Colon (tissue), 2 donors: ENCODE measurements around the gene ASTN2.

Experiments
- FAIRE-seq: peaks from 2 replicates; lab custom pipeline; 2012; peaks lifted over from hg19 to GRCh38; lab: Jason Lieb, UNC
- donor health status: control.
- donor health status: control.

ASTN2 gene, protein sequence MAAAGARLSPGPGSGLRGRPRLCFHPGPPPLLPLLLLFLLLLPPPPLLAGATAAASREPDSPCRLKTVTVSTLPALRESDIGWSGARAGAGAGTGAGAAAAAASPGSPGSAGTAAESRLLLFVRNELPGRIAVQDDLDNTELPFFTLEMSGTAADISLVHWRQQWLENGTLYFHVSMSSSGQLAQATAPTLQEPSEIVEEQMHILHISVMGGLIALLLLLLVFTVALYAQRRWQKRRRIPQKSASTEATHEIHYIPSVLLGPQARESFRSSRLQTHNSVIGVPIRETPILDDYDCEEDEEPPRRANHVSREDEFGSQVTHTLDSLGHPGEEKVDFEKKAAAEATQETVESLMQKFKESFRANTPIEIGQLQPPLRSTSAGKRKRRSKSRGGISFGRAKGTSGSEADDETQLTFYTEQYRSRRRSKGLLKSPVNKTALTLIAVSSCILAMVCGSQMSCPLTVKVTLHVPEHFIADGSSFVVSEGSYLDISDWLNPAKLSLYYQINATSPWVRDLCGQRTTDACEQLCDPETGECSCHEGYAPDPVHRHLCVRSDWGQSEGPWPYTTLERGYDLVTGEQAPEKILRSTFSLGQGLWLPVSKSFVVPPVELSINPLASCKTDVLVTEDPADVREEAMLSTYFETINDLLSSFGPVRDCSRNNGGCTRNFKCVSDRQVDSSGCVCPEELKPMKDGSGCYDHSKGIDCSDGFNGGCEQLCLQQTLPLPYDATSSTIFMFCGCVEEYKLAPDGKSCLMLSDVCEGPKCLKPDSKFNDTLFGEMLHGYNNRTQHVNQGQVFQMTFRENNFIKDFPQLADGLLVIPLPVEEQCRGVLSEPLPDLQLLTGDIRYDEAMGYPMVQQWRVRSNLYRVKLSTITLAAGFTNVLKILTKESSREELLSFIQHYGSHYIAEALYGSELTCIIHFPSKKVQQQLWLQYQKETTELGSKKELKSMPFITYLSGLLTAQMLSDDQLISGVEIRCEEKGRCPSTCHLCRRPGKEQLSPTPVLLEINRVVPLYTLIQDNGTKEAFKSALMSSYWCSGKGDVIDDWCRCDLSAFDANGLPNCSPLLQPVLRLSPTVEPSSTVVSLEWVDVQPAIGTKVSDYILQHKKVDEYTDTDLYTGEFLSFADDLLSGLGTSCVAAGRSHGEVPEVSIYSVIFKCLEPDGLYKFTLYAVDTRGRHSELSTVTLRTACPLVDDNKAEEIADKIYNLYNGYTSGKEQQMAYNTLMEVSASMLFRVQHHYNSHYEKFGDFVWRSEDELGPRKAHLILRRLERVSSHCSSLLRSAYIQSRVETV (N-terminal part only)

DNA sequence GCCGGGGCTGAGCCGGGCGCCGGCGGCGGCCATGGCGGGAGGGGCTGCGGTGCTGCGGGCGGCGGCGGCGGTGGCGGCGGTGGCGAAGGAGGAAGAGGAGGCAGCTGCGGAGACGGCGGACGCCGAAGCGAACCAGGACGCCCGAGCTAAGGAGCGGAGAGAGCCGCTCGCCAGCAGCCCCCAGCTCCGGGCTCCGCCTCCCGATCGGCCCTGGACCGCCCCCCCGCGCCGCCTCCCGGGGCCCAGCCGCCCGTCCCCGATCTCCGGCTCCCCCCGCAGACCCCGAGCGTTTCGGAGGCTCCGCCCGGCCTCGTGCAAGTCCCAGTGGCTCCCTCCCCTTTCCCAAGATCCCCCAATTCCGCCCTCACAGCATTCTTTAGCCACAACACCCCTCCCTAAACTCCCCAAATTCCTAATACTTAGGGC lies at the start of gene ASTN2:
Gene ASTN2 (minus strand): TSS at position 152 of the 426 bp plus-strand sequence. CDS start 119 bp downstream, at position 33.
- no peak for FAIRE-seq

DNA sequence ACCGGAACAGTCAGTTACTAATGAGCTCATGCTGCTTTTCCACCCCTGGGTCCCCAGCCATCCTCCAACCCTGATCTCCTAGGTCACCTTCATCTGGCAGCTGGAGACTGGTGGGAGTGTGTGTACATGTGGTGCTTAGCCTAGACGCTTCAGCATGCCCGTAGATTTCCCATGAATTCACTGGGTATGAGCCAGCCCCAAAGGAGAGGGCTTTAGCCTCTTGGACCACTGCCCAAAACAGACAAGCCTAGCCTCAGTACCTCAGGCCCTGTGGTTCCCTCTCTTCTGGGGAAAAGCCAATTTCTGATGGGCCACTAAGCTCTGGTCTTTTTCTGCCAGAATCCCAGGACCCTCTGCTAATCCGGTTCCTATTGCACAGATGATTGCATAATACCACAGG lies 48.0 kb upstream of the ASTN2 start:
- no peak for FAIRE-seq

DNA sequence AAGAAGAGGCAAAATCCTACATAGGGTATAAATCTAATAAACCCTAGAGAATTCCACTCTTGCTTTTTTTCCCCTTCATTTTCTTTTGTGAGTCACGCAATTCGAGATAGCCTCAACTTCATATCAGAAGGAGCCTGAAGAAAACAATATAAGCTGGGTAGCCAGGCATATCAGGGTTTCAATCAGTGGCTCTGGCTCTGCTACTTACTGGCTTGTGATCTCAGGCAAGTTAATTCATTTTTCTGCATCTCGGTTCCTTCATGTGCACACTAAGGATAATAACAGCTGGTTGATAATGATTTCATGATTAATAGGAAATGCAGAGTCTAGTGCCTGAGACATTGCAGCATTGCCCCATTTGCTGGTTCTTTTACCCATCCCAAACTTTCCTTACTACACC lies 46.5 kb upstream of the ASTN2 start:
- no peak for FAIRE-seq

DNA sequence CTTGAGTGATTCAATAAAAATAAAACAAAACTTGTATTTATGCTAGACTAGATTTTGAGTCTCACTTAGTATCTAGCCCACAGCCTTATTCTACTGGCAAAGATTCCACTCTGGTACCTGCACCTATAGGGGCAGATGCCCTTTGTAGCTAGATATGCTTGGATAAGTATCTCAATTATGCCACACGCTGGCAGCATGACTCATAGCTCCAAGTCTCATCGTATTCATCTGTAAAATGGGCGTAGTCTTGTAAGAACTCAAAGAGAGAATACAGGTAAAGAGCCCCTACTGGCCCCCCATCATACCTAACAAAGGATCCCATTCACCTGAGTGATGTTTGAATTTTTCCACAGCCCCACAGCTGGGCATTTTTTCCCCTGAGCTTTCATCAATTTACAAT lies 45.9 kb upstream of the ASTN2 start:
- no peak for FAIRE-seq

DNA sequence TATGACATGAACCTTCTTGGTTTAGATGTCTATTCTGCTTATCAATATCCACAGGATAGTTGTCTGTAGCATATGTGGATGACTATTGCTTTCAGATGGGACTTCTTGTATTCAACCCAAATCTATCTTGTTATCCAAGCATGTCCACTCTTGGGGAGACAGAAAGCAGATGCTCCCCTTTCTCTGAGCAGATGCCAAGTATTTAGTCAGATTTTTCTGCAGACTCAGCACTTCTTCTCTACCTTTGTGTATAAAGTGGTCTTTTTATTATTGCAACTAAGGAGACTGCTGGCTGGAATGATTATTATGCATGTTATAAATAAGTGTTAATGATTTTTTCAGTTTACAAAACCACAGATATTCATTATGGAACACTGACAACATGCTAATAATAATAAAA lies 45.1 kb upstream of the ASTN2 start:
- no peak for FAIRE-seq

DNA sequence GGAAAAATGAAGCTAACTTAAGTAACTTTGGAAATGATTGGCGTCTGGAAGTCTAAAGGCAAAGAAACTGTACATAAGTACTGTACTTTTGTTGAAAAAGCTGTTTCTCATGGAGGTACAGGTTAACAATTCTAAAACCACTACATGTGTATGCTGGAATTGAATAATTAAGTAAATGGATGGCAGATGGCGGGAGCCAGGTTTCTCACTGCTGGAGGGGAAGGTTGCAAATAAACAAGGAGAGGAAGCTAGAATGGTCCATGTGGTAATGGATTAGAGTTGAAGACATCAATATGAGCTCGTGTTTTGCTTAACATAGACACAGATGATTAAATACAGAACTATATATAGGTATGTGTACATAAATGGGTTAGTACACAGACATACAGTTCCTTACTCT lies 43.2 kb upstream of the ASTN2 start:
- no peak for FAIRE-seq

DNA sequence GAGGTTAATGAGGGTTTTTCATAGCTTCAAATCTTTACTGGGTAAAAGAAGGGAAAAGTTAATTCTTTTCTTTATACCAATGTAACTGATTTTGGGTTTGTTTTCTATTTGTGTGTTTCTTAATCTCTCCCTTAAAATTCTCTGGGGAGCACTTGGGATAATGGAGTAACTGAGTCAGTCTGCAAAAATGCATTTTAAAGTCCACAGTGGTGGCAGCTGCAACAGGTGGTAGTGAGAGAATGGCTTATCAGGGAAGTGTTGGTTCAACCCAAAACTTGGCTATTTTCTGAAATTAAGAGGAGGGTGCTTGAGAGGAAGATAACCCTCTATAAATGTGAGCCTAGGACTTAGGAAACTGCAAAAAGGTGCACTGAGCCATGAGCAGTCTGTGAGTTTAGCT lies 39.9 kb upstream of the ASTN2 start:
- FAIRE-seq, result no peak

DNA sequence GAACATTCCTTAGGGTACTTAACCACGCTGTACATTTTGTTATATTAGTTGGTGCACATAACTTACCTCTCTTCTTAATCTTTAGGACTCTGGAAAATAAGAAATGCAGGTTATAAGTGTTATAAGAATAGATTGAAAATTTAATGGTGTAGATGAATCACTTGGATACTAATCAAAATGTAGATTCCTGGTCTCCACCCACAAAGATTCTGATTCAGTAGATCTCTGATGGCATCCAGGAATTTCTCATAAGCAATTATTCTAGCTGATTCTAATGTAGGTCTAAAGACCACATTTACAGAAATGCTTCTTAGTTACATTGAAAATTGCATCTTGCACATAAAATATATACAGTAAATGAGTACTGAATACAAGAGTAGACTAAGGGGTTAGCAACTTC lies 38.9 kb upstream of the ASTN2 start:
- FAIRE-seq, result no peak

DNA sequence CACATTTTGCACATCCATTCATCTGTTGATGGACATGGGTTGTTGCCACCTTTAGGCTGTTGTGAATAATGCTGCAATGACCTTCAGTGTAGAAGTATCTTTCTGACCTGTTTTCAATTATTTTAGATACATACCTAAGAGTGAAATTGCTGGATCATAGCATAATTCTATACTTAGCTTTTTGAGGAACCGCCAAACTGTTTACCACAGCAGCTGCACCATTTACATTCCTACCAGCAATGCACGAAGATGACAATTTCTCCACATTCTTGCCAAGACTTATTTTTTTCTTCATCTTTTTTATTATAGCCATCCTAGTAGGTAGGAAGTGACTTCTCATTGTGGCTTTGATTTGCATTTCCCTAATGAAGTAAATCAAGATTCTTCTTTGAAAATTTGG lies 36.5 kb upstream of the ASTN2 start:
- no peak for FAIRE-seq

DNA sequence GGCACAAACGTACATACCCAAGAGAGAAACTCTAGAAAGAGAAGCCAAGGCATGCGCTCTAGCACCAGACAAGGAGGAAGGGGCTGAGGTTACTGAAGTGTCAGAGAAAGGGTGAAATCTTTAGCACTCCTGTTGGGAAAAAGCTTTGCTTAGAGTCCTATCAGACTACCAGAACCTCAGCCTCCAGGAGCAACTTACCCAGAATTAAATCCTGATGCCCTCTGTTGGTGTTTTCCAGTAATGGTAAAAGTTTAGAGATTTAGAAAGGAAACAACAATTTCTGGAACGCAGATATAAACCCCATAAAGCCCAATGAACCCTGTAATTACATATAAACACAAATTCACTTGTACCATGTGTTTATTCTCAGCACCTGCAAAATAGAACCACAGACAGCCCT lies 33.2 kb upstream of the ASTN2 start:
- FAIRE-seq, result no peak

DNA sequence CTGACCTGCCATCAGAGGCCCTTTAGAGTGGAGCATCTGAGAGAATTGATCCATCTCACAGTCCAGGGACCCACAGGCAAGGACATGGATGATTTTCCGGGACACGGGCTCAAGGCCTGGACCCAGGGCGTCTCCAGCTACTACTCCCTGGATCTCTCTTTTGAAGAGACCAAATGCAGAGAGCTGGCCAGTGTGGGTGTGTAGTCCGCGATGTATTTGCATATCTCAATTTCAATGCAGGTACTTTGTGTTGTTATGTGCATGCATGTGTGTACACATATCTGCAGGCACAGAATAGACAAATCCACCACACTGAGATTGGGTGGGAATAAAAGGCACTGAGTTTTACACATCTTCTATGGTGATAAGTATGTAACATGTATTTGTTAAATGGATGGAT lies 30.8 kb upstream of the ASTN2 start:
- no peak for FAIRE-seq

DNA sequence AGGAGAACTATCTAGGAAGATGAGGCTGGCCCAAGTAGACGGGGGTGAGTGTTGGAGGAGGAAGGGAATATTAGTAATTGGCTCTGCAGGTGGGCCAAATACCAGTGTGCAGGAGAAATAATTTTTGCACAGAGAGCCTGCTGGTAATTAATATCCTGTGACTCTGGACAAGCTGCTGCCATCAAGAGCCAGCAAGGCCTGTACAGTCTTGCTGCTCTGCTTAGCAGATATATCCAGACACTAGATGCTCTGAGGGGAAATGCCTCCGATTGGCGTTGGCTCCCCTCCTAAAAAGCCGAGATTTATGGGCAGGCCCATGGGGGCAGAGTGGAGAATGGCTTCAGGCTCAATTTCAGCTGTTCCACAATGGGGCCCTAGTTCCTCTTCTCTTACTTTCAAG lies 29.6 kb upstream of the ASTN2 start:
- no peak for FAIRE-seq

DNA sequence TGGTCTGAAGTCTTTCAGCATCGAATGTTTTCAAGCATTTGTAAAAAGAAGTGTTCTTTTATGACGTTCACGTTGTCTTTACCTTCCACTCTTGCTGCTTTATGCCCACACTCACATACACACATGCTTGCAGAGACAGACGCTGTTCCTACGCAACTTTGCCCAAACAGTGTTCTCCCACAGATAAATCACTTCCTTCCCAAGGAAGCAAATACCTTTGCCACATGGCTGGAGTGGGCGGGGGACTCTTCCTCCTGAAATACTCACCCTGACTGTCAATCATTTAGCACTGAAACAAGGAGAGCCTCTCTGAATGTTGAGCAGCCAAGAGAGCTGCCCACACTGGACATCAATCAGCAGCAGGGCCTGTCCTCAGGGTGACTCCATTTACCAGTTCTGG lies 22.4 kb upstream of the ASTN2 start:
- no peak for FAIRE-seq

DNA sequence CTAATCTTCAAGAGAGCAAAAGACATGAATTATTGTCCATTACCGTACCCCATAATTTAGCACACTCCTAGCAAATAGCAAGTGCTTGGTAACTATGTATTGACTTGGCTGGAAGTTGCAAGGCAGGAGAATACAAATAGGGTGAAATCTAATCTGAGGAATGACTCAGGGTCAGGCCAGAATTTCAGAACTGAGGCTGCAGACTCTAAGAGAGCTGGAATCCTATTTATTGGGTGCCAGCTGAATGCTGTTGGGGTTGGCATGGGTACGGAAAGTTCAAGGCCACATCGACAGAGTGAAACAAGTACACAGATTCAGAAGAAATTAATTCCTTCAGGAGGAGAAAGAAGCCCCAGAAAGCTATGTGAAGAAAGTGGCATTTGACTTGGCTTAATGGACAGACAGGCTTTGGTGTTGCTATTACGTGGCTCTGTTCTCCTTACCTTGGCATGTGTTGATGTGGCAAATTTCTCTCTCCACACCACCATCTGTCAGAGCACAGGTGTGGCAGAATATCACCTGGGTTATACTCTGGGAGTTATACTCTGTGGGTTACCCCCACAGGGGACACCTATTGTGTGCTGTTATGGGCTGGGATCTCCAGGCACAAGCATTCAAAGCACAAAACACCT lies 20.9 kb upstream of the ASTN2 start:
- no peak for FAIRE-seq

DNA sequence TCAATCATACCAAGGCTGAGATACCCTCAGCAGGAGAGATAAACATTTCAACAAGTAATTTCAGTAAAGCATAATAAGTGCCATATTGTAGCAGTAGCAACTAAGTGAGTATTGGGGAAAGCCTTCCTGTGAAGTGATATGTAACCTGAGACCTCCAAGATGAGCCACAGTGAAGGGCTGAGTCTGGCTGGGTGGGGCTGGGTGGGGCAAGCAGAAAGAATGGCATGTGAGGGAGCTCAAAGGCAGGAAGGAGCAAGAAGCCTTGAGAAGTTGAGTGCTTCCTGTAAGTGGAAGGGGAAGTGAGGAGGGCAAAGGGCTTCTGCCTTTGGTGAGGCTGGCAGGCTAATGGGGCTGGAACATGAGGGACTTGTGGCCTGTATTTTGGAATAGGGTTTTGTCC lies 19.7 kb upstream of the ASTN2 start:
- FAIRE-seq, result no peak

DNA sequence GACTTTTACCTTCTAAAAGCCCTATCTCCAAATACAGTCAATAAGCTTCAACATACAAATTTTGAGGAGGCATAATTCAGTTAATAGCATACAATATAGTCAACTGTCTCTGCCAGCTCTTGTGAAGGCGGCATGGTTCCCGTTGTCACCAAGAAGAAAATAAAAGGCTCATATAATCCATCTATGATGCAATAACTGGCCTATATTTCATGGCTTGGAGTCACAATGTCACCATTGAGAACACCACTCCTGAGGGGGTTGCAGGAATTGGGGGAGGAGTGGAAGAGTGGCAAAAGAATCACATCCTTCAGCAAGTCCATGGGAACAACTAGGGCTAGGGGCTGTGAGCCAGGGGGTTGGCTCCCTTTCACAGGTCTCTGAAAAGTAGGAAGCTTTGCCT lies 16.0 kb upstream of the ASTN2 start:
- no peak for FAIRE-seq

DNA sequence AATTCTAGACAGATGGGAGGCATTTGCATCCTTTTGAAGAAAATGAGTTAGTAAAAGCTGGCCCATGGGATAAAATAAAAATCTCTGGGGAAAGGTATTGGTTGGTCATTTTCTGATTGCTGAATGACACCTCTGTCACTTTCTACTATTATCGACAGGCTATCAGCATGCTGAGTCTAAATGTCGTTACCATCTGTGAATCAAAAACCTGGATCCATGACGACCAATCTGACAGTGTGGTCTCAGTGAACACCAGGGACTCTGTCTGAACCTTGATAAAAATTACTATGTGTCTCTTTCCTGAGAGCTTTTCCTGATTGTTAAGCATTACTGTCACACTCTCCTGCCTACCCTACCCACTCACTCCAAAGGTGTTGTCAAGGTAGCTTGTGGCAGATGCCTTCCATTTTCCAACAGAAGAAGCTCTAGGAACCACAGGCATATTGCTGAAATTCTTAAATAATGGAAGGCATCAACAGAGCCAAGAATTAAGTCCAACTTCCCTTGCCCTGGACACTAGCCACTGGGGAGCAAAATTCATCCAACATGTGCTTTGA lies 12.6 kb upstream of the ASTN2 start:
- no peak for FAIRE-seq

DNA sequence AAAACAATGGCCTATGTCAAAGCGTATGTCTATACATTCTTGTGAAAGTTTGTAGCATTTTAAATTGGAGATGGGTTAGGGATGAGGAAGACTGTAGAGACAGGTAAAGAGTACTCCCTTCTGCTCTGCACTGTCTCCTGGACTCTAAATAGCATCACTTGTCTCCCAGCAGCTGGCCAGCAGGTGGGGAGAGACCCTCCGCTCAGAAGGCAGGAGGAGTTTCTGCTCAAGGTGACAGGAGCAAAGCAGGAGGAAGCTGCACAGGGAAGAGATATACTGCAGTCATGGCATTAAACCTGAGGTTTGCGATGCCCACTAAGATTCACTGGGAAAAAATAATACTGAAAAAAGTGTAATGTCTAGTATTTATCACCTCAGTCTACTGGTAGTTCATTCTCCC lies 10.7 kb upstream of the ASTN2 start:
- FAIRE-seq, result no peak

DNA sequence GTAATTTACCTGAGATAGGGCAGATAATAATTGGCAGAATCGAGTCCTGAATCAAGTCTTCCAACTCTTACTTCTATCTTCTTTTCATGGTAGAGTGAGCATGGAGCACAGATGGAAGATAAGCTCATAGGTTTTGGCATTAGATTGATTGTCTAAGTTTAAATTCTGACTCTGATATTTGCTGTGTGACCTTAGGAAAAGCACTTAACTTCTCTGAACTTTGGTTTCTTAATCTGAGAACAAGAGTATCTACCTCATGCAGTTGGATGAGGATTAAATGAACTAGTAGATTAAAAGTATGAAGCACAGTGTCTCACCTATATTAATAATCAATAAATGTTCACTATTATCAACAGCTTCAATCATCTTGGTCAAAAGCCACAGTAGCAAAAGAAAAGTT lies 9.4 kb upstream of the ASTN2 start:
- no peak for FAIRE-seq

DNA sequence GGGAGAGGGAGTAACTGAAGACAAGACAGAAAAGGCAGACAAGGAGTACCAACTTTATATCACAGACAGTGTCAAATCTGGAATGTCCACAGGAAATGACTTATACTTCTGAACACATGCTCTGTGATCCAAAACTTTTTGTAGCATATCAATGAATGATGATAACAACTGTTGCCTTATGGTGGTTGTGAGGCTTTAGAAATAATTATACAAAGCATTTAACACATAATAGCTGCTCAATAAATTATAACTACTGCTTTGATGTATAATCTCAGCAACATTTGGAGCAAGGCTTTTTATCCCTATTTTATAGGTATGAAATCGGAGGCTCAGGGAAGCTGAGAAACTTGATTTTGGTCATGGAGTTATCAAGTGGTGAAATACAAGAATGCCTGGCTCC lies 3.3 kb upstream of the ASTN2 start:
- no peak for FAIRE-seq

DNA sequence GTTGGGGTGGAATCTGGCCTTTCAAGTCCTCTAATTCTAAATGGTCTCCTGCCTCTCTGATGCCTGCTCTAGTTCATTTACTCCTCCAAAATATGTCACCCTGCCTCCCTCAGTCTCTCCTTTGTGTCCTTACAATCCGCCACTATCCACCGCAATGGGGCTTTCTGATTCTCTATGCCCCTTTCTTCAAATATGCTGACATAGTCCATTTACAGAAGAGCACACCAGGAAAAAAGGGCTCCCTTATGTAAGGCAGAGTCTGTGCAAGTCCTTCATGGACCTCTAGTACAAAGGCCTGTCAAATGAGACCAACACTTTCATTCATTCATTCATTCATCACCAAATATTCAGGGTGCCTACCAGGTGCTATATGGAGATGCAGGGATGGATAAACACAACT lies 2.0 kb upstream of the ASTN2 start:
- no peak for FAIRE-seq
